ENCODE results near the gene AS3MT.
"Not testable (repeated sequence)": the region's sequence is repeated elsewhere in the genome, so short reads cannot be mapped to it uniquely, and the experiment has no call there.

Gene AS3MT

DNA sequence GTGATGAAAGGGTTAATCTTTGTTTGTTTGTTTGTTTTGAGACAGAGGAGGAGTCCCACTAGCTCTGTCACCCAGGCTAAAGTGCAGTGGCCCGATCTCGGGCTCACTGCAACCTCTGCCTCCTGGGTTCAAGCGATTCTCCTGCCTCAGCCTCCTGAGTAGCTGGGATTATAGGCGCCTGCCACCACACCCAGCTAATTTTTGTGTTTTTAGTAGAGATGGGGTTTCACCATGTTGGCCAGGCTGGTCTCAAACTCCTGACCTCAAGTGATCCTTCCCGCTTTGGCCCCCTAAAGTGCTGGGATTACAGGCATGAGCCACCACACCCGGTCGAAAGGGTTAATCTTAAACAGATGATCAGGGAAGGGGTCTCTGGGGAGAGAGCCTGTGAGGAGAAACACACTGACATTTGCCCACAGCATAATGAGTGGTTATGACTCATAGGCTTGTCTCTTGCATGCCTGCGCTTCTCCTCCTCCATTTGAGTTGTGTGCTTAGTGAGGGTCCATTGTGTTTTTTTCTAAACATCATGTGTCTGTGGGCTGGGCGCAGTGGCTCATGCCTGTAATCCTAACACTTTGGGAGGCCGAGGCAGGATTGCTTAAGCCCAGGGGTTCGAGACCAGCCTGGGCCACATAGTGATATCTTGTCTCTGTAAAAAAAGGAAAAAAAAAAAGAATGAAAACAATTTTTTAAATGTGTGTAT lies 13.4 kb upstream of the AS3MT start:
- DNase-seq (ENCODE audit: low read depth in 2 of 2): not testable (repeated sequence)

DNA sequence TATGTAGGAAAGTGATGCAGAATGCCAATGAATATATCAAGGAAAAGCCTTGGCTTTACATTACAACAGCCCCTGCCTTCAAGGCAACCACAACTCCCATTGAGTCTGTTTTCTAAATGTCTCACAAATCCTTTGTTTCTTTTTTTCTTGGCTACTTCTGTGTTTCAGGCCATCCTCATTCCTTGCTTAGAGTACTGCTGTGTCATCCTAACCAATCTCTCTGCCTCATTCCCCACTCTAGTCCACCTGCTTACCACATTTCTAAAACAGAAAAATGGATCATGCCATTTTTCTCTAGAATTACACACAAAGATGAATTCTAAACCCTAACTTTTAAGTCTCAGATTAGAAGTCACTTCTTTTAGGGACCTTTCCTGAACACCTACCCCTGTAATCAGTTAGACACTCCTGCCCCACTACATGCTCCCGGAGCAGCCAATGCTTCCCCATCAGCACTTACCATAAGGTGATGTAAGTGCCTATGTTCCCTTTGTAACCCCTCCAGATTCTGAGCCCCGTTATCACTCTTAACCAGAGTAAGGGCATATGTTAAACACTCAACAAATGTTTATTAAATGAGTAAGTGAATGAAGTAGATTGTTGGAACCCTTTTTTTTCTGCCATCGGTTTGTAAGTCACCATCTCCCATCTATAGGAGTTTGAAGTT lies 12.4 kb upstream of the AS3MT start:
- no peak for DNase-seq (ENCODE audit: low read depth in 2 of 2)

DNA sequence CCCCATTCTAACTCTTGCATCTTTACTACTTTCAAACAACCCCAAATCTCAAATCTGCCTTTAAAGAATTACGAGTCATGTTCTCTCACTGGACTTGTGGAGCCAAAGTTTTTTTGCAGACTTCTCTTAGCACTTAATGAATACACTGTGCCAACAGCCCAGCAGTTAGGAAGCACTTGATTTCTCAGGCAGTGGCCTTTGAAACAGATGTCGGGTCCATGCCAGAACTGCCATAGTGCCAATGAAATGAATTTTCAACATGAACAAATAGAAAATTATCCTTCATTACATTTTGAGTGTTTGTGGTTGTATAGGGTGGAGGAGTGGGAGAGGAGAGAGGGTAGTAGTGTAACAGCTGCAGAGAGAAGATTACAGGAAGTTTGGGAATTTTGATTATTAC lies 9.4 kb upstream of the AS3MT start:
- DNase-seq (ENCODE audit: low read depth in 2 of 2): no peak

DNA sequence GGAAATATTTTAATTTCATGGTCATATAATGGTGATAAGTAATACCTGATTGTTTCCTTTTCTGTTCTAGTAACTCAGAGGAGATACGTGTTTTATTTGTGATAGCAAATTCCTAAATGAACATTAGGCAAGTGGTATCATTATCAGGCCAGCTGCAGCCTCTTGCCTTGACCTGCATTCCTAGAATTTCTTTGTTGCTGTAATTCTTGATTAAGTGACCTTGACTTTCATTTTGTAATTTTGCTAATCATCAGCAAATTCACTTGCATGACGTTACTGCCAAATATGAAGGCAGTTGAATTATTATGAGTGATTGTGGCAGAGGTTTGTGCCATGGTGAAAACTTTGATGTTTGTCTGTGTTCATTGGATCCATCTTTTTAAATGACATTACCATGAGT lies 5.6 kb upstream of the AS3MT start:
- no peak for DNase-seq (ENCODE audit: low read depth in 2 of 2)

DNA sequence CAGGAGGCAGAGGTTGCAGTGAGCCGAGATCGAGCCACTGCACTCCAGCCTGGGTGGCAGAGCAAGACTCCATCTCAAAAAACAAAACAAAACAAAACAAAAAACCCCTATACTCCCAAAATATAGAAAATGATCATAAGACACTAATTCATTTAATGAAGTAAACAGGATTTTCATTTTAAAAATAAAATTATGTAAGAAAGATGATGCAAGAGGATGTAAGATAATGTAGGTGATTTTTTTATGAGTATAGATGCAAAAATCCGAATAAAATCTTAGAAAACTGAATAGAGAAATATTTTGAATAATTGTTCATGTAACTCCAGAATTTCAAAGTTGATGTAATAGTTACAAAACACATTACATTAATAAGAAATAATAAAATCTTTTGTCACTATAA lies 3.6 kb upstream of the AS3MT start:
- no peak for DNase-seq (ENCODE audit: low read depth in 2 of 2)

DNA sequence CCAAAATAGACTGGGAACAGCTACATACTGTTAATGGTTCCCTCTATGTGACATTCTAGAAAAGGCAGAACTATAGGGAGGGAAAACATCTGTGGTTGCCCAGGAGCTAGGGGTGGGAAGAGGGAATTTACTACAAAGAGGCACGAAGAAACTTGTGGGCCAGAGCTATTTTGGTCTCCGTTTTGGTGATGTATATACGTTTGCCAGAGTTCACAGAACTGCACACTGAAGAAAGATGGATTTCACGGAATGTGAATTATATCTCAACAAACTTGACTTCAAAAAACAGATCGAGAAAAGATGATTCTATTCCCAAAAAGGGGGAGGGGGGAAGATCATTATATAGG lies 386 bp upstream of the AS3MT start:
- no peak for DNase-seq (ENCODE audit: low read depth in 2 of 2)

DNA sequence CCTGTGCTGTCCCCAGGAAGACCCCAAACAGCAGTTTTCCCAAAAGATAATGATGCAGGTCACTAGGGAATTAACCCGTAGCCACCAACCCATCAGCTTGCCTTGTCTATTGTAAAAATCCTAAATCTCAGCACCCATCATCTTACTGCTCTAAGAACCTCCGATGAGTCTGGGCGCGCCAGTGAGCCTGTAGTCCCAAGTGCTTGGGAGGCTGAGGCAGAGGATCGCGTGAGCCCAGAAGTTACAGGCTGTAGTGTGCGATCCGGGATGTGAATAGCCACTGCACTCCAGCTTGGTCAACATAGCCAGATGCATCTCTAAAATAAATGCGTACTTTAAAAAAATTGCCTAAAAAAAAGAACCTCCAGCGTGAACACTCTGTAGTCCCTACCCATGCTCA lies 951 bp downstream of the AS3MT start:
- no peak for DNase-seq (ENCODE audit: low read depth in 2 of 2)

DNA sequence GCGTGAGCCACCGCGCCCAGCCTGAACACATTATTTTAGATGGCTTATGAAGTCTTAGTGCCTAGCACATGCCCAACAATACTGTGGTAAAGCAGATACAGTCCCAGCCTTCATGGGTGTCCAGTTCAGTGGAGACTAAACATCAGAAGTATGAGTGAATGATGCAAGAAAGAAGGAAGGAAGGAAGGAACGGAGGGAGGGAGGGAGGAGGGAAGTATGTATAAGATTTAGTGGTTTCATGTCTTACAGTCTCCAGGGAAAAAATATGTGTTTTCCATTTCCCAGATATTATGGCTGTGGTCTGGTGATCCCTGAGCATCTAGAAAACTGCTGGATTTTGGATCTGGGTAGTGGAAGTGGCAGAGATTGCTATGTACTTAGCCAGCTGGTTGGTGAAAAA lies 2.9 kb downstream of the AS3MT start:
- no peak for DNase-seq (ENCODE audit: low read depth in 2 of 2)

DNA sequence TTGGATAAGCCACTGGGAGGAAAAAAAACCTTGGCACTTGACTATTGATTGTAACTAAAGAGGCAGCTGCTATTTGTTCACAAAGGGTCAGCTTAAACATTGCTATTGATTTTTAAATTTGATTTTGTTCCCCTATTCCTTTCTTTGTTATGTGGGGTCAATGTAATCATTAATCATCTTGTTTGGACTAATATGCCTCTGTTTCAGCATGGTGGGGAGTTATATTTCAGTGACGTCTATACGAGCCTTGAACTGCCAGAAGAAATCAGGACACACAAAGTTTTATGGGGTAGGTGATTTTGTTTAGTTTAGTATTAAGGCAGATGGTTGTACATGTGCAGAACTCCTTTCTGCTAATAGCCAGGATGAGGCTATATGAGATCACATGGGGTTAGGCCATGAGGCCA lies 7.5 kb downstream of the AS3MT start:
- DNase-seq (ENCODE audit: low read depth in 2 of 2): no peak

DNA sequence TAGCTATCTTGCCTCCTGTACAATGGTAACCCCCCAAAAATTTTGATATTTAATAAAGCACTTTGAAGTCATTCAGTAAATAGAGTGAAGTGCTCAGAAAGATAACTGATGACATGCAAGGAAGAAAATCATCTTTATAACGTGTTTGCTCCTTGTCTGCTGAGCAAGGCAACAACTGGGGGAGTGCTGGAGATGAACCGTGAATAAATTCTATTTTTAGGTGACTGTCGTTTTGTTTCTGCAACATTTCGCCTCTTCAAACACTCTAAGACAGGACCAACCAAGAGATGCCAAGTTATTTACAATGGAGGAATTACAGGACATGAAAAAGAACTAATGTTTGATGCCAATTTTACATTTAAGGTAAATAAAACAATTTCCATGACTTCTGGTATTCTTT lies 9.4 kb downstream of the AS3MT start:
- DNase-seq (ENCODE audit: low read depth in 2 of 2): no peak

DNA sequence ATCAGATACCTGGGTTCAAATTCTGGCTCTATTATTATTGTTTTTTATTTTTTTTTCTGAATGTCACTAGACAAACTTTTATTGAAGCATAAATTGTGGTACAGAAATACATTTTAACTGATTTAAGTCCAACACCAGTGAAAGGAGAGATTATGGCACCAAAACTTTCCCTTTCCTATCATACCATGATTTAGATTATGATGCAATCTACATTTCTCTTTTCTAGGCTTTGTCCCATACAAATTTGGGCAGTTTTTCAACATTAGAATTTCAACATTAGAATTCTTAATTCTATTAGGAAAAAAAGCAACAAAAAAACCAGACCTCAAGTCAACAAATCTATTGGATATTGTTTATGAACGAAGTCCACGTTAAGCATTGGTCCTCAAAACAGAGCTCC lies 11.0 kb downstream of the AS3MT start:
- DNase-seq (ENCODE audit: low read depth in 2 of 2): no peak

DNA sequence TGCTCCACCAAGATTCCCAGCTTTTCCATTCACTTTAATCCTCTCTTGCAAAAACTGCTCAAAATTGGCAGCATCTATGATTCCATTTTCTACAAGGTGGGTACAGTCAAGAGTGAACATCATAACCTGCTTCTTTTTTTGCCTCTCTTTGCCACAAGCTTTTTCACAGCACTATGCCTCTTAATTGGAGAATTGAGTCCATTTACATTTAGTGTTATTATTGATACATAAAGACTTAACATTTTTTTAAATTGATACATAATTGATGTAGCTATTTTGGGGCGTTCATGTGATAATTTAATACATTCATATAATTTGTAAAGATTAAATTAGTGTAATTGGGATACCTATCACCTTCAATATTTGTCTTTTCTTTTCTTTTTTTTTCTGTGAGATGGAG lies 18.8 kb downstream of the AS3MT start:
- no peak for DNase-seq (ENCODE audit: low read depth in 2 of 2)

DNA sequence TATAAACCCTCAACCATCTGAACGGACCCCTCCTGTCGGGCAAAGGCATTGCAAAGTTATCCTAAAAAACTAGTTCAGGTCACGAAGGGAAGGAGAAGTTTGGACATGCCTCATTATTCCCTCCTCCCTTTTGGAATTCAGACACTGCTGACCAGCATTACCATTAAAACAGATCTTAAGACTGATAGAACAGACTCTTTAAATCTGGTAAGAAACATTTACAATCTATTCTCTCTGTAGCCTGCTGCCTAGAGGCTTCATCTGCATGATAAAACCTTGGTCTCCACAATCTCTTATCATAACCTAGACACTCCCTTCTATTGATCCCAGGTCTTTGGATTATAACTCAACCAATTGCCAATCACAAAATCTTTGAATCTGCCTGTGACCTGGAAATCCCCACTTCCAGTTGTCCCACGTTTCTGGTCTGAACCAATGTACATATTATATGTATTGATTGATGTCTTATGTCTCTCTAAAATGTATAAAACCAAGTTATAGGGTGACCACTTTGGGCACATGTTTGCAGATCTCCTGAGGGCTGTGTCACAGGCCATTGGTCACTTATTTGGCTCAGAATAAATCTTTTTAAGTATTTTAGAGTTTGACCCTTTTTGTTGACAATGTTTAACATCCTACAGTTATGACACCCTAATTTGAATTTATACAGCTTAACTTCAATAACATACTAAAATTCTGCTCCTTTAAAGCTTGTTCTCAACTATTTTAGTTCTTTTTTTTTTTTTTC lies 25.4 kb downstream of the AS3MT start:
- no peak for DNase-seq (ENCODE audit: low read depth in 2 of 2)

DNA sequence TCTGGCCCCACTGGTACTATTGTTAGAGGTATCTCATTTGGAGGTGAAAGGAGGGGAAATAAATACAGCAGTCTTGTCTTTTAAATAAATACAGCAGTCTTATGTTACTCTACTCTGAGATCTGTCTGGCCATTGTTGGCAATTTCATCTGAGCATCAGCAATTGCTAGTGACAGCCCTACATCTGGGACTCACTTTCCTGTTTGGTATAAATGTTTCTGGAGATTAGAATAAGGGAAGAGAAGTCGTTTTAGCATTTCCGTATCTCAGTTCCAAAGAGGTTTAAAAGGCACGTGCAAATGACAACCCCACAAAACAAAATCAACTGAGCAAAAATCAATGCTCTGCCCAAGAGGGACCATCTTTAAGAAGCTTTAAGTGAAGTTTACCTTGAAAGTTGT lies 30.7 kb downstream of the AS3MT start:
- DNase-seq (ENCODE audit: low read depth in 2 of 2): no peak

DNA sequence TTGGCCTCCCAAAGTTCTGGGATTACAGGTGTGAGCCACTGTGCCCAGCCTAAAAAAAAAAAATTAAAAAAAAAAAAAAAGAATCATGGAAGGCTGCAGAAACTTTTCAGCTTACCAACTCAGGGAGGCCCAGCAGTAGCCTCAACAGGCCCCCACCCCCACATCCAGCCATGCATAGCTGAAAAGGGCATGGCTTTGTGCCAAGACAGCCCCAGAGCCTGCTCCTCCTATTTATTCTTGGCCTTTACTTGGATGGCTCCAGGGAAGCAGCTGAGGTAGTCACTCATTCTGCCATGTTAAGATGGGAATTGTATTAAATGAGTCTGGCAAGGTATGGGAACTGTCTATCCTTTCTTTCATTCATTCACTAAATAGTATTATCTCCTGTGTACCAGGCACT lies 35.1 kb downstream of the AS3MT start:
- DNase-seq (ENCODE audit: low read depth in 2 of 2): no peak

DNA sequence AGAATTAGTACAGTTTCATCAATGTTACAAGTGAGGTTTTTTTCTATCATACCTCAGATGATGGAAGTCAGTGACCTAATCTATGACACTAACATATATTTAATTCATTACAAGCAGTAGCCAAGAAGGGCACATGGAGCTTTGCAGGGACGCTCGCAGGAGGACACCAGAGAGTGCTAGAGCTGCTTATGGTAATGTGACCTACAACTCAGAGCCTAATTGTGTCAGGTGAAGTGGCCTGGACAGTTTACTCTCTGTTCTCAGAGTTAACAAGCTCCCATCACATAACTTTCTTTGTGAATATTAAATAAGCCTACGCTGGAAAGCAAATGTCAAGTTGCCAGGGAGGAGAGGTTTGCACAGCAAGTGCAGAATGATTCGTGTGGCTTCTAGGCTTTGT lies 37.2 kb downstream of the AS3MT start:
- no peak for DNase-seq (ENCODE audit: low read depth in 2 of 2)

DNA sequence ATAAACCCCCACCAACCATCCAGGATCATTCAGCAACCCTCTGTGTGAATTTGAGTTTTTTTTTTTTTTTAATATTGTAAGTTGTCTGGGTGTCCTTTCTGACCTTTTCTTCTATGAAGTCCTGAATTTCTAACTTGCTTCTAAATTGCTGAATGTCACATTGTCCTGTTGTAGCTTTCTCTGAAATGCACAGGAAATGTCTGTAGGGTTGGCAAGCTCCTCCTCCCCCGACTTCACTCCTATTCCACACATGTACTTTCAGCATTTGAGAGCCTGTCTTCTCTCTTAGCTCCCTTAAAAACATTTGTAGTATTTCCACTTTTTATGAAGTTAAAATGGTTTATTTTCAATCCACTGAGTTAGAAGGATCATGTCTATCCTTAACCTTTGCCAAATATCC lies 45.5 kb downstream of the AS3MT start:
- no peak for DNase-seq (ENCODE audit: low read depth in 2 of 2)

DNA sequence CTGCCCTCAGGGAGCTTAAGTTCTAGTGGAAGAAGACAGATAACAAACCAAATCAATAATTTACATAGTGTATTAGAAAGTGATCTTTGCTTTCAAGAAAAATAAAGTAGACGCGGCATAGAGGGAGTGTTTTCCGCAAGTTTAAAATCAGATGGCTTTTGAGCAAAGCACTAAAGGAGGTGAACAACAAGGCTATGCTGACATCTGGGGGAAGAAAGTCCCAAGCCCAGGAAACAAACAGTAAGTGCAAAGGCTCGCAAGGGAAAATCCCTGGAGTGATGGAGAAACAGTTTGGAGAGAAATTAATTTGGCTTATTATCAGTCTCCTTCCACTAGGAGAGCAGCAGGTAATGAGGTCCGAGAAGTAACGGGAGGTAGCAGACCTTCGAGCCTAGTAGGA lies 46.9 kb downstream of the AS3MT start:
- DNase-seq (ENCODE audit: low read depth in 2 of 2): no peak

DNA sequence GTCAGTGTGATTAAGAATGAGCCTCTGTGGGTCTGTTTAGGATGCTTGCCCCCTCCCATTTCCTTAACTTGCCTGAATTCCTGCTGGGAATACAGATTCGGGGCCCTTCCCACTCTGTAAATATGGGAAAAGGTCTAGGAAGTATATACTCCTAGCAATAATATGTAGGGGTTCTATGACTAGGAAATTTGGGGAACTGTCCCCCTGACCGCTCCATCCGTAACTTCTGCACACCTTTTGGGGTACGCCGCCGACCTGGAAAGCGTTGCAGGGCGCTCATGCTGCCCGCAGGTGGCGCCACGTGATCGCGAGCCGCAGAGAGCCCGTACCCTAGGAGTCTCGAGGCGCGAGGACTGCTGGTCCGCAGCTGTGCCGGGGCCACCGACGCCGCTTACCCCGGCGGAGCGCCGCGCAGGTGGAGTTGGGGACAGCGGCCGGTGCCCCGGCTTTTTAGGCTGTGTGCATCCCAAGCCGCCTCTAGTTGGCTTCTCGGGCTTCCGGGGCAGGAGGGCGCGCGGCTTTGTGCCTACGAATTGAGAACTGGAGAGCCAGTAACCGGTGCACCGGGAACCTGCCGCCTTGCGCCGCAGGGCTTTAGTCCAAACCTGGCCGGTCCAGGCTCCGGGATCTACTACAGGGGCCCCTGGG lies 48.2 kb downstream of the AS3MT start:
- peak; percentile 69 to 76 for DNase-seq (ENCODE audit: low read depth in 2 of 2)

DNA sequence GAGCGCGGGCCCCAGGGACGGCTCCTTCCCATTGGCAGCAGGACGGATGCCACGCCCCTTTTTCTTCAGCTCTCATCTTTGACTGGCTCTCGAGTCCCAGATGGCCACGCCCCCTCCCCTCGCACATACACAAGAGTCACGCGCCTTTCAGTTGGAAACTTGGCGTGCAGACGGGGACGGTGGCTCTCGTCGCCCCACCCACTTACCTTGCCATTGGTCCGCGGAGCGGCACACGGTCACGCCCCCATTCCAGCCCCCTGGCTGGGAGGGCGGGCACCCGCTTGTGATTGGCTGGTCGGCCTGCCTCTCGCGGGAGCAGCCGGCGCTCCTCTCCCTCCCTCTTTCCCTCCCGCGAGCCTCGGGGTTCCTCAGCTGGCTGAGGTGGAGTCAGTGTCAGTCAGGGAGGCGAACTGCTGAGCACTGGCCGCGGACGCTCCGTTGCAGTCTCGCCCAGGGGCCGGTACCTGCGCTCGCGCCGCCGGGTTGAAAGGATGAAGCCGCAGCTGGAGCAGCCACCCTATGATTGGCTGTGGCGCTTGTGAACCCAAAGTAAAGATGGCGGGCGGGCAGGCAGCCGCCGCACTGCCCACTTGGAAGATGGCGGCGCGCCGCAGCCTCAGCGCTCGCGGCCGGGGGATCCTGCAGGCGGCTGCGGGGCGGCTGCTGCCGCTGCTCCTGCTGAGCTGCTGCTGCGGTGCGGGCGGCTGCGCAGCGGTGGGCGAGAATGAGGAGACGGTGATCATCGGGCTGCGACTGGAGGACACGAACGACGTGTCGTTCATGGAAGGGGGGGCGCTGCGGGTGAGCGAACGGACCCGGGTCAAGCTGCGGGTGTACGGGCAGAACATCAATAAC lies 48.9 kb downstream of the AS3MT start, which contains the start of gene CNNM2:
CNNM2 (plus strand) TSS at position 333 of the 855 bp plus-strand sequence; CDS start at position 520, 187 bp downstream.
- DNase-seq (ENCODE audit: low read depth in 2 of 2): peak; percentile 99

DNA sequence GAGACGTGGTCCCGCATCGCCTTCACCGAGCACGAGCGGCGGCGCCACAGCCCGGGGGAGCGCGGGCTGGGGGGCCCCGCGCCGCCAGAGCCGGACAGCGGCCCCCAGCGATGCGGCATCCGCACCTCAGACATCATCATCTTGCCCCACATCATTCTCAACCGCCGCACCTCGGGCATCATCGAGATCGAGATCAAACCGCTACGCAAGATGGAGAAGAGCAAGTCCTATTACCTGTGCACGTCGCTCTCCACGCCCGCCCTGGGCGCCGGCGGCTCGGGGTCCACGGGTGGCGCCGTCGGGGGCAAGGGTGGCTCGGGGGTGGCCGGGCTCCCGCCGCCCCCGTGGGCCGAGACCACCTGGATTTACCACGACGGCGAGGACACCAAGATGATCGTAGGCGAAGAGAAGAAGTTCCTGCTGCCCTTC lies 49.6 kb downstream of the AS3MT start:
- DNase-seq (ENCODE audit: low read depth in 2 of 2): peak in 1 of 2 donors; percentile 11

Data from activated CD4-positive, alpha-beta T cell treated with anti-CD3 and anti-CD28 coated beads for 24 hours (primary cell).